ENCODE results near the gene NFIB. TPM values are rescaled to one million over a fixed set of nuclear protein-coding genes. Genes with fewer than 3 reads are reported as not detected.

Gene NFIB
- total RNA-seq, 1 experiment from 2014 or later = 0.61 TPM

DNA sequence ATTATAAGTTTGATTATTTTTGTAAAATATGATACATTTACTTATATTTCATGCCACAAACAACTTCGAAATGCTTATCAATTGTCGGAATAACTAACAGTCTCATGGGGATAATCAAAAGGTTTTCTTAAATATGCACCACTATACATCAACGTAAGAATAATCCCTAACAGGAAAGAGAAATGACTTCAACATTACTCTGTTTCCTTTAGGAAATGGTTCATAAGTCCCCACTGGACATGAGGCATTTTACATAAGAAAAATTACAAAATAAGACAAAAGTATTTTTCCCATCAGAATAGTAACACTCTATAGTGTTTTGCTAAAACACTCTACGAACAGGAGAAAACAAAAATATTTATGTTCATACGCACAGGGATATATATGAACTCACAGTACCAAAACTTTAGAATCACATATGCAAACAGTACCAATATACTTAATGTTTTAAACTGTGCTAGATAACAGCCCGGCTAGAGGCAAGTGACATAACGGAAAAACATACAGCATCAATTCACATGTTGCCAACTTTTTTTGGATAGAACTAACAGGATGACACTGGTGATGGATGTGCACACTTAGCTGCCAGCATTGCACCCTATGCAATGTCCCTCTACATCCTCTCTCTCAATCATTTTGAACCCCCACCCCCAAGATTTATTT is 120.5 kb downstream of the NFIB start:
- intact Hi-C loops (cut with micrococcal nuclease; ENCODE audit: unreplicated experiment) = no loop called here
- no peaks in the 10 kb centered on the region for H3K36me3 Mint-ChIP-seq (ENCODE audit: insufficient read depth, unreplicated experiment)
- H3K4me1 ChIP-seq = no peaks in the 10 kb centered on the region
- H3K4me1 Mint-ChIP-seq (ENCODE audit: low read depth, unreplicated experiment) = no peaks in the 10 kb centered on the region
- H3K4me3 Mint-ChIP-seq (ENCODE audit: unreplicated experiment) = no peak overlapping the region
- no peaks in the 10 kb centered on the region for H3K36me3 ChIP-seq (ENCODE audit: control insufficient read depth, insufficient read depth, low read length)
- TF ChIP-seq, protein P1, sequence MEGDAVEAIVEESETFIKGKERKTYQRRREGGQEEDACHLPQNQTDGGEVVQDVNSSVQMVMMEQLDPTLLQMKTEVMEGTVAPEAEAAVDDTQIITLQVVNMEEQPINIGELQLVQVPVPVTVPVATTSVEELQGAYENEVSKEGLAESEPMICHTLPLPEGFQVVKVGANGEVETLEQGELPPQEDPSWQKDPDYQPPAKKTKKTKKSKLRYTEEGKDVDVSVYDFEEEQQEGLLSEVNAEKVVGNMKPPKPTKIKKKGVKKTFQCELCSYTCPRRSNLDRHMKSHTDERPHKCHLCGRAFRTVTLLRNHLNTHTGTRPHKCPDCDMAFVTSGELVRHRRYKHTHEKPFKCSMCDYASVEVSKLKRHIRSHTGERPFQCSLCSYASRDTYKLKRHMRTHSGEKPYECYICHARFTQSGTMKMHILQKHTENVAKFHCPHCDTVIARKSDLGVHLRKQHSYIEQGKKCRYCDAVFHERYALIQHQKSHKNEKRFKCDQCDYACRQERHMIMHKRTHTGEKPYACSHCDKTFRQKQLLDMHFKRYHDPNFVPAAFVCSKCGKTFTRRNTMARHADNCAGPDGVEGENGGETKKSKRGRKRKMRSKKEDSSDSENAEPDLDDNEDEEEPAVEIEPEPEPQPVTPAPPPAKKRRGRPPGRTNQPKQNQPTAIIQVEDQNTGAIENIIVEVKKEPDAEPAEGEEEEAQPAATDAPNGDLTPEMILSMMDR (IDR thresholded peaks at IDR 0.05; ENCODE audit: insufficient read depth in 1 of 2, low read depth in 1 of 2, low read length in 1 of 2, severe bottlenecking in 1 of 2, unreplicated experiment in 1 of 2) = no peak
- peaks cover 2% of the 10 kb centered on the region for H3K27me3 Mint-ChIP-seq (ENCODE audit: insufficient read depth, unreplicated experiment)
- no peaks in the 10 kb centered on the region for H3K9me3 Mint-ChIP-seq (ENCODE audit: unreplicated experiment)
- CTCF ChIA-PET = no interaction called here
- DNase-seq = no peak
- H3K4me3 ChIP-seq (ENCODE audit: low read depth, low read length) = no peak overlapping the region
- H3K9me3 ChIP-seq = no peaks in the 10 kb centered on the region
- POLR2A ChIA-PET = no interaction called here
- H3K27ac Mint-ChIP-seq (ENCODE audit: unreplicated experiment) = no peak overlapping the region
- no TSS peak for BruUV-seq (replicated peaks)
- no peaks in the 10 kb centered on the region for H3K27me3 ChIP-seq (replicated peaks; ENCODE audit: control insufficient read depth, insufficient read depth, low read length)

DNA sequence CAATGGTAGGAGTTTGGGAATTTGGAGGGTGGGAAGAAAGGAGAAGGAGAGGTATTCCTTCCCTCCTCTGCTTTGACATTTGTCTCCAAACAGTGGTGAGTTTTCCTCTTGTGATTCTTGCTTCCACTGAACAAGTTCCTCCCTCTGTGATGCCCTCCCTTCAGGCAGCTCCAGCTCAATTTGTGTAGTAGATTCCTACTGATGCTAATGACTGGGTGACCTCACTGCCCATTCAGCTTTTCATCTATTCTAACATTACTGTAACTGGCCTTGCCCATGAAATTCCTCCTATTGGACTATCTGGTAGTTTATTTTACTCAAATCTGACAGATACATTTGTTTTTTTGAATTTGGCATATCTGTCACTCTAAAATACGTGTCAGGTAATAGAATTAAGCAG is 121.4 kb downstream of the NFIB start:
- no peak overlapping the region for H3K27ac Mint-ChIP-seq (ENCODE audit: unreplicated experiment)

DNA sequence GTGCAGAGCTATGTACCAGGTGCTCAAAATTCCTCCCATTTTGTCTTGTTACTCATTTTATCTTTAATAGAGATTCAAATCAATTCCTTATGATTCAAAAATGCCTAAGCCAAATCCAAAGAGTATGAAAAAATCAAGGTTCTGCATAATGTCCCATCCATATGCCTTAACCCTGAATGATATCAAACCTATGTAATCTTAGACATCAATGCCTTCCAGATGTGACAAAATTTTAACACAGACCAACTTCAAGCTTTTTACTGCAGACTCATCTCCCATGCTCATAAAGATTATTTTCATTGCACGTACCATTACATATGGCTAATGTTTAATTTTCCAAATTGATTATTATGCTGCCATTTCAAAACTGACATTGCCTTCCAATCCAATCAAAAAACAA is 122.4 kb downstream of the NFIB start:
- Histone ChIP-seq H3K4me3 (ENCODE audit: low read depth, low read length) (no peak overlapping the region), H3K9me3 (no peaks in the 10 kb centered on the region), H3K36me3 (ENCODE audit: control insufficient read depth, insufficient read depth, low read length) (no peaks in the 10 kb centered on the region), H3K27me3 (replicated peaks; ENCODE audit: control insufficient read depth, insufficient read depth, low read length) (no peaks in the 10 kb centered on the region), H3K4me1 (no peaks in the 10 kb centered on the region)
- intact Hi-C loops (cut with micrococcal nuclease; ENCODE audit: unreplicated experiment) = no loop called here
- DNase-seq = no peak
- peaks cover 2% of the 10 kb centered on the region for H3K27me3 Mint-ChIP-seq (ENCODE audit: insufficient read depth, unreplicated experiment)
- no TSS peak for BruUV-seq (replicated peaks)
- no peak overlapping the region for H3K27ac Mint-ChIP-seq (ENCODE audit: unreplicated experiment)
- ChIA-PET POLR2A (no interaction called here), CTCF (no interaction called here)
- TF ChIP-seq, protein P1 (IDR thresholded peaks at IDR 0.05; ENCODE audit: insufficient read depth in 1 of 2, low read depth in 1 of 2, low read length in 1 of 2, severe bottlenecking in 1 of 2, unreplicated experiment in 1 of 2) = no peak
- H3K4me1 Mint-ChIP-seq (ENCODE audit: low read depth, unreplicated experiment) = no peaks in the 10 kb centered on the region
- H3K9me3 Mint-ChIP-seq (ENCODE audit: unreplicated experiment) = no peaks in the 10 kb centered on the region
- H3K36me3 Mint-ChIP-seq (ENCODE audit: insufficient read depth, unreplicated experiment) = no peaks in the 10 kb centered on the region
- no peak overlapping the region for H3K4me3 Mint-ChIP-seq (ENCODE audit: unreplicated experiment)

More for the DNA sequence above, 121.4 kb downstream of the NFIB start:
- CTCF ChIA-PET = no interaction called here
- no peak for DNase-seq
- Histone ChIP-seq H3K4me1 (no peaks in the 10 kb centered on the region), H3K4me3 (ENCODE audit: low read depth, low read length) (no peak overlapping the region), H3K36me3 (ENCODE audit: control insufficient read depth, insufficient read depth, low read length) (no peaks in the 10 kb centered on the region), H3K9me3 (no peaks in the 10 kb centered on the region), H3K27me3 (replicated peaks; ENCODE audit: control insufficient read depth, insufficient read depth, low read length) (no peaks in the 10 kb centered on the region)
- Mint-ChIP-seq H3K4me3 (ENCODE audit: unreplicated experiment) (no peak overlapping the region), H3K4me1 (ENCODE audit: low read depth, unreplicated experiment) (no peaks in the 10 kb centered on the region), H3K27me3 (ENCODE audit: insufficient read depth, unreplicated experiment) (peaks cover 2% of the 10 kb centered on the region), H3K9me3 (ENCODE audit: unreplicated experiment) (no peaks in the 10 kb centered on the region), H3K36me3 (ENCODE audit: insufficient read depth, unreplicated experiment) (no peaks in the 10 kb centered on the region)
- intact Hi-C loops (cut with micrococcal nuclease; ENCODE audit: unreplicated experiment) = no loop called here
- POLR2A ChIA-PET = no interaction called here
- TF ChIP-seq, protein P1 (IDR thresholded peaks at IDR 0.05; ENCODE audit: insufficient read depth in 1 of 2, low read depth in 1 of 2, low read length in 1 of 2, severe bottlenecking in 1 of 2, unreplicated experiment in 1 of 2) = no peak
- no TSS peak for BruUV-seq (replicated peaks)
